ENCODE measurements around the gene NQO2. TPM values are rescaled to one million over a fixed set of nuclear protein-coding genes. Genes with fewer than 3 reads are reported as not detected.

Gene NQO2
- total and polyA plus RNA-seq, 2 donors (not counting 1 experiment from before 2014, with no cell fraction given), result 6.2 to 21.5 TPM

DNA sequence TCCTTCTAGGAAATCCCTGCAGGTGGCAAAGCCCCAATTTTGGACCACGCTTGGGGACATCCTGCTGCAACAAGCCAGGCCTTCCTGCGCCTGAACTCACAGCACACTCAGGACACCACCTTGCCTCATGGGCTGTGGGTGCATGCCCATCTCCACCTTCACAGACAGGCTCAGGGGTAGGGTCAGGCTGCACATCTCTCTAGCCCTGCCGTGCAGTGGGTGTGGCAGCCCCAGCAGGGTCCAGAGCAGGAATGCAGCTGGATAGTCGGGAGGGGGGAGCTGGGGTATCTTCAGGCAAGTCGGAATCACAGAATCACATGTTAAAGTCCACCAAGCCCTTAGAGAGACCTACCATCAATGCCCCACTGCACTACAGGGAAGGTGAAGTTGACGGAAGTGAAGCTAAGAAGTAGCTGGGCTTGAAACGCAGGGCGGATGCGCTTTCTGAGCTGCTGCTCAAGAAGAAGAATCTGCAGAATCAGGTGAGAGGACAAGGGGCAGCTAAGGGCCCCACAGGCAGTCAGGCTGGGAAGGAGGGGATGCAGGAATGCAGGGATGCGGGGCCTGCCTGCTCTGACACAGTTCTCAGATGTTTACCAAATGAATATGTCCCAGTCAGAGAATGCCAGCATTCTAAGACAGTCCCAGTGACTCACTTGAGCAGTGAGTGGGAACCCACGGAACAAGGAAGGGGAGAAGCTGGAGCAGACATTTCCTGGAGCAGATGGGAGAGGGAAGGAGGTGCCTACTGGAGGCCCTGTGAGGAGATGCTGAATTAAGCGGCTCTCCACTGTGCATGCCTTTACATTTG lies 39.6 kb upstream of the NQO2 start:
- no peaks in the 10 kb centered on the region for H4K20me1 ChIP-seq (ENCODE audit: control insufficient read depth, insufficient read depth, low read length, poor library complexity, severe bottlenecking)
- peaks cover 3 to 4% of the 10 kb centered on the region in 2 donors for H3K4me1 ChIP-seq (ENCODE audit: control insufficient read depth in 2 of 2, insufficient read depth in 2 of 2, low read length in 2 of 2)
- no peak overlapping the region for H3K27ac Mint-ChIP-seq
- H3K4me2 ChIP-seq (replicated peaks; ENCODE audit: low read depth, low read length, poor library complexity, severe bottlenecking), result no peak overlapping the region
- no peaks in the 10 kb centered on the region for H3K9me3 Mint-ChIP-seq (ENCODE audit: insufficient read depth)
- no peak for TF ChIP-seq EZH2 (IDR thresholded peaks at IDR 0.05; ENCODE audit: borderline replicate concordance, insufficient read depth, low read depth, low read length, poor library complexity, severe bottlenecking)
- TF ChIP-seq, protein P1, sequence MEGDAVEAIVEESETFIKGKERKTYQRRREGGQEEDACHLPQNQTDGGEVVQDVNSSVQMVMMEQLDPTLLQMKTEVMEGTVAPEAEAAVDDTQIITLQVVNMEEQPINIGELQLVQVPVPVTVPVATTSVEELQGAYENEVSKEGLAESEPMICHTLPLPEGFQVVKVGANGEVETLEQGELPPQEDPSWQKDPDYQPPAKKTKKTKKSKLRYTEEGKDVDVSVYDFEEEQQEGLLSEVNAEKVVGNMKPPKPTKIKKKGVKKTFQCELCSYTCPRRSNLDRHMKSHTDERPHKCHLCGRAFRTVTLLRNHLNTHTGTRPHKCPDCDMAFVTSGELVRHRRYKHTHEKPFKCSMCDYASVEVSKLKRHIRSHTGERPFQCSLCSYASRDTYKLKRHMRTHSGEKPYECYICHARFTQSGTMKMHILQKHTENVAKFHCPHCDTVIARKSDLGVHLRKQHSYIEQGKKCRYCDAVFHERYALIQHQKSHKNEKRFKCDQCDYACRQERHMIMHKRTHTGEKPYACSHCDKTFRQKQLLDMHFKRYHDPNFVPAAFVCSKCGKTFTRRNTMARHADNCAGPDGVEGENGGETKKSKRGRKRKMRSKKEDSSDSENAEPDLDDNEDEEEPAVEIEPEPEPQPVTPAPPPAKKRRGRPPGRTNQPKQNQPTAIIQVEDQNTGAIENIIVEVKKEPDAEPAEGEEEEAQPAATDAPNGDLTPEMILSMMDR (IDR thresholded peaks at IDR 0.05), result no peak
- no peaks in the 10 kb centered on the region for H3K79me2 ChIP-seq (ENCODE audit: control insufficient read depth, insufficient read depth, low read length)
- no peak overlapping the region for H2AFZ ChIP-seq (ENCODE audit: insufficient read depth, low read depth, low read length, poor library complexity, severe bottlenecking)
- WGBS (ENCODE audit: insufficient coverage), result 95% methylated on average over 8 of the region's 12 CpGs
- H3K27me3 ChIP-seq (replicated peaks in 1 of 4; ENCODE audit: control extremely low read depth in 1 of 4, control insufficient read depth in 3 of 4, insufficient read depth in 4 of 4, low read length in 3 of 4), result no peaks in the 10 kb centered on the region
- peaks cover 24% of the 10 kb centered on the region for H3K4me1 Mint-ChIP-seq
- H3K9me3 ChIP-seq (ENCODE audit: control extremely low read depth in 1 of 3, control insufficient read depth in 2 of 3, insufficient read depth in 1 of 3, low read length in 2 of 3), result no peaks in the 10 kb centered on the region
- H3K27me3 Mint-ChIP-seq, result no peaks in the 10 kb centered on the region
- intact Hi-C loops (cut with micrococcal nuclease), result no loop called here
- H3K9ac ChIP-seq (ENCODE audit: low read length), result no peak overlapping the region
- no peak overlapping the region for H3K4me3 ChIP-seq (ENCODE audit: control extremely low read depth in 1 of 5, extremely low read depth in 1 of 5, insufficient read depth in 1 of 5, low read depth in 2 of 5, low read length in 4 of 5)
- ChIA-PET CTCF (no interaction called here), POLR2A (interaction anchor here (0.6 kb wide), 1 partner anchor 9 kb away, joined by 3 read pairs; no protein-coding TSS in a partner anchor)
- ATAC-seq (ENCODE audit: low read depth) (no peak), DNase-seq (no peak)
- peaks cover 0 to 5% of the 10 kb centered on the region in 2 experiments for H3K36me3 ChIP-seq (replicated peaks in 1 of 2; ENCODE audit: control extremely low read depth in 1 of 2, control insufficient read depth in 1 of 2, extremely low read depth in 1 of 2, insufficient read depth in 2 of 2, low read length in 1 of 2)
- H3K4me3 Mint-ChIP-seq, result no peak overlapping the region
- H3K27ac ChIP-seq (ENCODE audit: low read length in 2 of 2), result no peak overlapping the region

DNA sequence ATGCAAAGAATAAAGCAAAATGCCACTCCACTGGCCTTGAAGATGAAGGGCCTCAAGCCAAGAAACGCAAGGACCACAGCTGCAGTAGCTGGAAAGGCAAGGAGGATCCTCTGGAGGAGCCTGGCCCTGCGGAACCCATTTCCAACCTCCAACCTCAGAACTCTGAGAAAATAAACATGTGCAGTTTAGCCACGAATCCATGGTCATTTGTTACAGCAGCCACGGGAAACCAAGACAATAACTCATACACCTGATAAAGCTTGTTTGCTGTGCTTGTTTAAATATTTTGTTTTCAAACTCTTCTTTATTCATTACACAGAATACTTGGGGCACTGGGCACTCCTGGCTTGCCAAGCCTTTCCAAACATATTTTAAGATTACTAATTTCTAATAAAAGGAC lies 38.8 kb upstream of the NQO2 start:
- Histone ChIP-seq H2AFZ (ENCODE audit: insufficient read depth, low read depth, low read length, poor library complexity, severe bottlenecking) (no peak overlapping the region), H3K4me1 (ENCODE audit: control insufficient read depth in 2 of 2, insufficient read depth in 2 of 2, low read length in 2 of 2) (peaks cover 3 to 4% of the 10 kb centered on the region in 2 donors), H3K9ac (ENCODE audit: low read length) (no peak overlapping the region), H3K79me2 (ENCODE audit: control insufficient read depth, insufficient read depth, low read length) (no peaks in the 10 kb centered on the region), H4K20me1 (ENCODE audit: control insufficient read depth, insufficient read depth, low read length, poor library complexity, severe bottlenecking) (no peaks in the 10 kb centered on the region), H3K4me2 (replicated peaks; ENCODE audit: low read depth, low read length, poor library complexity, severe bottlenecking) (no peak overlapping the region), H3K4me3 (ENCODE audit: control extremely low read depth in 1 of 5, extremely low read depth in 1 of 5, insufficient read depth in 1 of 5, low read depth in 2 of 5, low read length in 4 of 5) (no peak overlapping the region), H3K9me3 (ENCODE audit: control extremely low read depth in 1 of 3, control insufficient read depth in 2 of 3, insufficient read depth in 1 of 3, low read length in 2 of 3) (no peaks in the 10 kb centered on the region), H3K27ac (ENCODE audit: low read length in 2 of 2) (no peak overlapping the region), H3K36me3 (replicated peaks in 1 of 2; ENCODE audit: control extremely low read depth in 1 of 2, control insufficient read depth in 1 of 2, extremely low read depth in 1 of 2, insufficient read depth in 2 of 2, low read length in 1 of 2) (peaks cover 0 to 3% of the 10 kb centered on the region in 2 experiments), H3K27me3 (replicated peaks in 1 of 4; ENCODE audit: control extremely low read depth in 1 of 4, control insufficient read depth in 3 of 4, insufficient read depth in 4 of 4, low read length in 3 of 4) (no peaks in the 10 kb centered on the region)
- H3K4me1 Mint-ChIP-seq, result peaks cover 24% of the 10 kb centered on the region
- H3K27ac Mint-ChIP-seq, result no peak overlapping the region
- 78% methylated on average over 1 of the region's 4 CpGs for WGBS (ENCODE audit: insufficient coverage)
- ChIA-PET CTCF (no interaction called here), POLR2A (no interaction called here)
- no peak for DNase-seq
- H3K9me3 Mint-ChIP-seq (ENCODE audit: insufficient read depth), result no peaks in the 10 kb centered on the region
- no peaks in the 10 kb centered on the region for H3K27me3 Mint-ChIP-seq
- no peak overlapping the region for H3K4me3 Mint-ChIP-seq
- no peak for TF ChIP-seq EZH2 (IDR thresholded peaks at IDR 0.05; ENCODE audit: borderline replicate concordance, insufficient read depth, low read depth, low read length, poor library complexity, severe bottlenecking)
- TF ChIP-seq, protein P1 (IDR thresholded peaks at IDR 0.05), result no peak
- ATAC-seq (ENCODE audit: low read depth), result no peak
- intact Hi-C loops (cut with micrococcal nuclease), result no loop called here
